Measurements from ENCODE around the gene TSPAN11. TPM values are rescaled to one million over a fixed set of nuclear protein-coding genes. Genes with fewer than 3 reads are reported as not detected.

Gene TSPAN11
- total and polyA plus RNA-seq, 2 of the 8 experiments (the other 6 are each of a cell fraction or from before 2014, with no cell fraction given), result 3.9 to 8.2 TPM

DNA sequence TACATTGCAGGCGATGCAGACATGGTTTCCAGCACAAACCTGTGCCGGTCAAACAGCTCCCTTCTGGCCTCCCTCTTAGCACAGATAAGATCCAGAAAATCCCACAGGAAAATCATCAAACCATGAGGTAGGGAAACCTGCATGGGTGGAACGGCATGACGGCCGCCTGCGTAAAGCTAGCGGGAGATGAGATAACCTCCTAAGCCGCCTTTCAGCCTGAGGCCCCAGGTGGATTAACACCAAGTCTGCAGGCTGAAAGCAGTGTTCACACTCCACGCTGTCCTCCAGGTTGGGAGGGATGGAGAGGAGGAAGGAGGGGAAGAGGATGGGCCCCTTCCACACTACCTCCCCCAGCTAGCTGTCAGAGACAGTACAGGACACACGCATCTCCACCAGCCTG, 63.8 kb downstream of the TSPAN11 start (continued):
- TF ChIP-seq, protein P1, sequence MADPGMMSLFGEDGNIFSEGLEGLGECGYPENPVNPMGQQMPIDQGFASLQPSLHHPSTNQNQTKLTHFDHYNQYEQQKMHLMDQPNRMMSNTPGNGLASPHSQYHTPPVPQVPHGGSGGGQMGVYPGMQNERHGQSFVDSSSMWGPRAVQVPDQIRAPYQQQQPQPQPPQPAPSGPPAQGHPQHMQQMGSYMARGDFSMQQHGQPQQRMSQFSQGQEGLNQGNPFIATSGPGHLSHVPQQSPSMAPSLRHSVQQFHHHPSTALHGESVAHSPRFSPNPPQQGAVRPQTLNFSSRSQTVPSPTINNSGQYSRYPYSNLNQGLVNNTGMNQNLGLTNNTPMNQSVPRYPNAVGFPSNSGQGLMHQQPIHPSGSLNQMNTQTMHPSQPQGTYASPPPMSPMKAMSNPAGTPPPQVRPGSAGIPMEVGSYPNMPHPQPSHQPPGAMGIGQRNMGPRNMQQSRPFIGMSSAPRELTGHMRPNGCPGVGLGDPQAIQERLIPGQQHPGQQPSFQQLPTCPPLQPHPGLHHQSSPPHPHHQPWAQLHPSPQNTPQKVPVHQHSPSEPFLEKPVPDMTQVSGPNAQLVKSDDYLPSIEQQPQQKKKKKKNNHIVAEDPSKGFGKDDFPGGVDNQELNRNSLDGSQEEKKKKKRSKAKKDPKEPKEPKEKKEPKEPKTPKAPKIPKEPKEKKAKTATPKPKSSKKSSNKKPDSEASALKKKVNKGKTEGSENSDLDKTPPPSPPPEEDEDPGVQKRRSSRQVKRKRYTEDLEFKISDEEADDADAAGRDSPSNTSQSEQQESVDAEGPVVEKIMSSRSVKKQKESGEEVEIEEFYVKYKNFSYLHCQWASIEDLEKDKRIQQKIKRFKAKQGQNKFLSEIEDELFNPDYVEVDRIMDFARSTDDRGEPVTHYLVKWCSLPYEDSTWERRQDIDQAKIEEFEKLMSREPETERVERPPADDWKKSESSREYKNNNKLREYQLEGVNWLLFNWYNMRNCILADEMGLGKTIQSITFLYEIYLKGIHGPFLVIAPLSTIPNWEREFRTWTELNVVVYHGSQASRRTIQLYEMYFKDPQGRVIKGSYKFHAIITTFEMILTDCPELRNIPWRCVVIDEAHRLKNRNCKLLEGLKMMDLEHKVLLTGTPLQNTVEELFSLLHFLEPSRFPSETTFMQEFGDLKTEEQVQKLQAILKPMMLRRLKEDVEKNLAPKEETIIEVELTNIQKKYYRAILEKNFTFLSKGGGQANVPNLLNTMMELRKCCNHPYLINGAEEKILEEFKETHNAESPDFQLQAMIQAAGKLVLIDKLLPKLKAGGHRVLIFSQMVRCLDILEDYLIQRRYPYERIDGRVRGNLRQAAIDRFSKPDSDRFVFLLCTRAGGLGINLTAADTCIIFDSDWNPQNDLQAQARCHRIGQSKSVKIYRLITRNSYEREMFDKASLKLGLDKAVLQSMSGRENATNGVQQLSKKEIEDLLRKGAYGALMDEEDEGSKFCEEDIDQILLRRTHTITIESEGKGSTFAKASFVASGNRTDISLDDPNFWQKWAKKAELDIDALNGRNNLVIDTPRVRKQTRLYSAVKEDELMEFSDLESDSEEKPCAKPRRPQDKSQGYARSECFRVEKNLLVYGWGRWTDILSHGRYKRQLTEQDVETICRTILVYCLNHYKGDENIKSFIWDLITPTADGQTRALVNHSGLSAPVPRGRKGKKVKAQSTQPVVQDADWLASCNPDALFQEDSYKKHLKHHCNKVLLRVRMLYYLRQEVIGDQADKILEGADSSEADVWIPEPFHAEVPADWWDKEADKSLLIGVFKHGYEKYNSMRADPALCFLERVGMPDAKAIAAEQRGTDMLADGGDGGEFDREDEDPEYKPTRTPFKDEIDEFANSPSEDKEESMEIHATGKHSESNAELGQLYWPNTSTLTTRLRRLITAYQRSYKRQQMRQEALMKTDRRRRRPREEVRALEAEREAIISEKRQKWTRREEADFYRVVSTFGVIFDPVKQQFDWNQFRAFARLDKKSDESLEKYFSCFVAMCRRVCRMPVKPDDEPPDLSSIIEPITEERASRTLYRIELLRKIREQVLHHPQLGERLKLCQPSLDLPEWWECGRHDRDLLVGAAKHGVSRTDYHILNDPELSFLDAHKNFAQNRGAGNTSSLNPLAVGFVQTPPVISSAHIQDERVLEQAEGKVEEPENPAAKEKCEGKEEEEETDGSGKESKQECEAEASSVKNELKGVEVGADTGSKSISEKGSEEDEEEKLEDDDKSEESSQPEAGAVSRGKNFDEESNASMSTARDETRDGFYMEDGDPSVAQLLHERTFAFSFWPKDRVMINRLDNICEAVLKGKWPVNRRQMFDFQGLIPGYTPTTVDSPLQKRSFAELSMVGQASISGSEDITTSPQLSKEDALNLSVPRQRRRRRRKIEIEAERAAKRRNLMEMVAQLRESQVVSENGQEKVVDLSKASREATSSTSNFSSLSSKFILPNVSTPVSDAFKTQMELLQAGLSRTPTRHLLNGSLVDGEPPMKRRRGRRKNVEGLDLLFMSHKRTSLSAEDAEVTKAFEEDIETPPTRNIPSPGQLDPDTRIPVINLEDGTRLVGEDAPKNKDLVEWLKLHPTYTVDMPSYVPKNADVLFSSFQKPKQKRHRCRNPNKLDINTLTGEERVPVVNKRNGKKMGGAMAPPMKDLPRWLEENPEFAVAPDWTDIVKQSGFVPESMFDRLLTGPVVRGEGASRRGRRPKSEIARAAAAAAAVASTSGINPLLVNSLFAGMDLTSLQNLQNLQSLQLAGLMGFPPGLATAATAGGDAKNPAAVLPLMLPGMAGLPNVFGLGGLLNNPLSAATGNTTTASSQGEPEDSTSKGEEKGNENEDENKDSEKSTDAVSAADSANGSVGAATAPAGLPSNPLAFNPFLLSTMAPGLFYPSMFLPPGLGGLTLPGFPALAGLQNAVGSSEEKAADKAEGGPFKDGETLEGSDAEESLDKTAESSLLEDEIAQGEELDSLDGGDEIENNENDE (IDR thresholded peaks at IDR 0.05; ENCODE audit: insufficient replicate concordance, low read length), result no peak
- TF ChIP-seq TEAD4 (IDR thresholded peaks at IDR 0.05; ENCODE audit: low read depth, low read length) (no peak), SRF (IDR thresholded peaks at IDR 0.05; ENCODE audit: low read depth, low read length) (no peak), CREB1 (IDR thresholded peaks at IDR 0.05) (no peak)

Data from H1 (cell line).